ENCODE results near the gene XRCC4. TPM values are rescaled to one million over a fixed set of nuclear protein-coding genes. Genes with fewer than 3 reads are reported as not detected.
A peak's percentile ranks its signal among the peaks of the same experiment; 100 is the strongest.

Gene XRCC4
- total RNA-seq, 2 donors from 2014 or later: 10.6 to 17.3 TPM

DNA sequence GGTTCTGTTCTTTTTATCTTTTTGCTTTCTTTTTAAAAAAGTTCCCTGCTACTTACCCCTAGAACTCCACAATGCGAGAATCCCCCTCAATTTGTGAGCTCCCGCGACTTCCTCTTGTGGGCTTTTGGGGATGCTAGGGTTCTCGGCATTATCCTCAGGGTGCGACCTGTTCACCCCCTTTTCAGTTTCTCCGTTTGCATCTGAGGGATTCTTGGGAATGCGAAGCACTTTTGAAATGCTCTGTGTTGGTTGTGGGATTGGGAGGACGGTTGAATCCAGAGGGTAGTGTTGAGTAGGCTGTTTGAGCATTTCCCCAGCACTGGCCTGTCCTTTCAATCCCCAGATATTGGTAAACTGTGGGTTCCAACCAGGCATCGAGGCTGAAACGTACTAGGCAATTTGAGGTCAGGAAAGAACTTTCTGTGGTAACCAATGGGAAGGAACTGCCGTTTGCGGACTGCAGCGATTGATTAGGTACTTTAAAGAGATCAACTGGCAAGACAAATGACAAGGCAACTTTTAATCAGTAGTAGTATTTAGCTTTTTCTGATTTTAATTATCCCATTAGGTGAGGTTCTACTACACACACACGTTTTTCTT, 415 bp downstream of the XRCC4 start:
- peak overlapping the region; percentile 99 for H3K27ac Mint-ChIP-seq
- TF ChIP-seq, protein P1, sequence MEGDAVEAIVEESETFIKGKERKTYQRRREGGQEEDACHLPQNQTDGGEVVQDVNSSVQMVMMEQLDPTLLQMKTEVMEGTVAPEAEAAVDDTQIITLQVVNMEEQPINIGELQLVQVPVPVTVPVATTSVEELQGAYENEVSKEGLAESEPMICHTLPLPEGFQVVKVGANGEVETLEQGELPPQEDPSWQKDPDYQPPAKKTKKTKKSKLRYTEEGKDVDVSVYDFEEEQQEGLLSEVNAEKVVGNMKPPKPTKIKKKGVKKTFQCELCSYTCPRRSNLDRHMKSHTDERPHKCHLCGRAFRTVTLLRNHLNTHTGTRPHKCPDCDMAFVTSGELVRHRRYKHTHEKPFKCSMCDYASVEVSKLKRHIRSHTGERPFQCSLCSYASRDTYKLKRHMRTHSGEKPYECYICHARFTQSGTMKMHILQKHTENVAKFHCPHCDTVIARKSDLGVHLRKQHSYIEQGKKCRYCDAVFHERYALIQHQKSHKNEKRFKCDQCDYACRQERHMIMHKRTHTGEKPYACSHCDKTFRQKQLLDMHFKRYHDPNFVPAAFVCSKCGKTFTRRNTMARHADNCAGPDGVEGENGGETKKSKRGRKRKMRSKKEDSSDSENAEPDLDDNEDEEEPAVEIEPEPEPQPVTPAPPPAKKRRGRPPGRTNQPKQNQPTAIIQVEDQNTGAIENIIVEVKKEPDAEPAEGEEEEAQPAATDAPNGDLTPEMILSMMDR (conservative IDR thresholded peaks at IDR 0.05): no peak
- peak overlapping the region; percentile 93 for H3K4me3 ChIP-seq (ENCODE audit: low read length)
- H3K36me3 Mint-ChIP-seq (ENCODE audit: low read depth): peaks cover 20% of the 10 kb centered on the region
- peak overlapping the region; percentile 100 for H3K4me3 Mint-ChIP-seq
- DNase-seq: peak; percentile 75
- H3K9ac ChIP-seq (ENCODE audit: extremely low read depth, low read length, poor library complexity, severe bottlenecking): peak overlapping the region; percentile 76
- WGBS, 2 experiments (ENCODE audit: insufficient coverage in 1 of 2, insufficient read length in 1 of 2): 8 to 9% methylated on average over 11 to 14 of the region's 14 CpGs
- H3K27me3 Mint-ChIP-seq (ENCODE audit: insufficient read depth): no peaks in the 10 kb centered on the region
- H3K9me3 ChIP-seq (ENCODE audit: control insufficient read depth, low read length): no peaks in the 10 kb centered on the region
- H3K4me1 ChIP-seq (ENCODE audit: control insufficient read depth, insufficient read depth, low read length): no peaks in the 10 kb centered on the region
- peaks cover 32% of the 10 kb centered on the region for H3K4me1 Mint-ChIP-seq
- H3K27me3 ChIP-seq (ENCODE audit: control insufficient read depth, insufficient read depth, low read length, poor library complexity, severe bottlenecking): no peaks in the 10 kb centered on the region
- no peaks in the 10 kb centered on the region for H3K9me3 Mint-ChIP-seq
- H3K36me3 ChIP-seq (ENCODE audit: control insufficient read depth, insufficient read depth, low read length): peaks cover 19% of the 10 kb centered on the region
- no peak overlapping the region for H3K27ac ChIP-seq (ENCODE audit: low read depth, low read length)

DNA sequence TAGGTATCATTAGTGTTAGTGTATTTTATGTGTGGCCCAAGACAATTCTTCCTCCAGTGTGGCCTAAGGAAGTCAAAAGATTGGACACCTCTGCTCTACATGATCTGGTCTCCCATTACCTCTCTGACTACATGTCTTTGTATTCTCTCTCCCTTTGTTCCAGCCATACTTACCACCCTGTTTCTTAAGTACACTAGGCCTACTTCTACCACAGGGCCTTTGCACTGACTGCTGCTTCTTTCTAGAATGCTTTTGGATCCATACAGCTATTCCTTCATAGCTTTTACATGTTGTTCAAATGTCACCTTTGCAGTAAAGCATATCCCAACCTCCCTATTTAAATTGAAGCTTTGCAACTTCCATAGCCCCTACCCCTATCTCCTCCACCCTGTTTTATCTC, 5.4 kb downstream of the XRCC4 start:
- Histone ChIP-seq H3K9ac (ENCODE audit: extremely low read depth, low read length, poor library complexity, severe bottlenecking) (no peak overlapping the region), H3K27me3 (ENCODE audit: control insufficient read depth, insufficient read depth, low read length, poor library complexity, severe bottlenecking) (no peaks in the 10 kb centered on the region), H3K4me3 (ENCODE audit: low read length) (no peak overlapping the region), H3K36me3 (ENCODE audit: control insufficient read depth, insufficient read depth, low read length) (no peaks in the 10 kb centered on the region), H3K9me3 (ENCODE audit: control insufficient read depth, low read length) (no peaks in the 10 kb centered on the region), H3K27ac (ENCODE audit: low read depth, low read length) (no peak overlapping the region), H3K4me1 (ENCODE audit: control insufficient read depth, insufficient read depth, low read length) (peaks cover 4% of the 10 kb centered on the region)
- DNase-seq: no peak
- Mint-ChIP-seq H3K36me3 (ENCODE audit: low read depth) (no peaks in the 10 kb centered on the region), H3K4me1 (peaks cover 22% of the 10 kb centered on the region), H3K27ac (no peak overlapping the region), H3K27me3 (ENCODE audit: insufficient read depth) (no peaks in the 10 kb centered on the region), H3K9me3 (no peaks in the 10 kb centered on the region), H3K4me3 (no peak overlapping the region)
- TF ChIP-seq, protein P1 (conservative IDR thresholded peaks at IDR 0.05): no peak

DNA sequence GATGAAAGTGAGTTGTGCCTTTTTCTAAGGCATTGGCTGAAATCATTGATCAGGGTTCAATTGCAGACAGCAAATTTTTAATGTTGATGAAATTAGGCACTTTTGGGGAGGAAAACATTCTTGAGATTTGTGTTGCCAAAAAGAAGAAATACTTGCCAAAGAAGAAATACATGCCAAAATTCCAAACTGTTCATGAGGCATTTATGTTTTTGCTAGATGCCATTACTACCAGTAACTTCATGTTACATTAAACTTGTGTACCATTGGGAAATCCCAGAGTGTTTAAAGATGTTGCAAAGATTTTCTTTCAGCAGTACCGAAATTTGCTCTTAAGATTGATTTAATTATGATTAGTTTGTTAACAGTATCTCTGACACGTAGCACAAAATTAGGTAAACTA, 7.0 kb downstream of the XRCC4 start:
- TF ChIP-seq, protein P1 (conservative IDR thresholded peaks at IDR 0.05): no peak
- WGBS, 2 experiments (ENCODE audit: insufficient coverage in 1 of 2, insufficient read length in 1 of 2): 98 to 100% methylated on average over 1 to 2 of the region's 2 CpGs
- Mint-ChIP-seq H3K36me3 (ENCODE audit: low read depth) (no peaks in the 10 kb centered on the region), H3K4me1 (peaks cover 13% of the 10 kb centered on the region), H3K27ac (no peak overlapping the region), H3K9me3 (peaks cover under 1% of the 10 kb centered on the region), H3K27me3 (ENCODE audit: insufficient read depth) (no peaks in the 10 kb centered on the region), H3K4me3 (no peak overlapping the region)
- Histone ChIP-seq H3K36me3 (ENCODE audit: control insufficient read depth, insufficient read depth, low read length) (no peaks in the 10 kb centered on the region), H3K27me3 (ENCODE audit: control insufficient read depth, insufficient read depth, low read length, poor library complexity, severe bottlenecking) (no peaks in the 10 kb centered on the region), H3K9me3 (ENCODE audit: control insufficient read depth, low read length) (peaks cover 3% of the 10 kb centered on the region), H3K27ac (ENCODE audit: low read depth, low read length) (no peak overlapping the region), H3K4me1 (ENCODE audit: control insufficient read depth, insufficient read depth, low read length) (peaks cover 4% of the 10 kb centered on the region), H3K9ac (ENCODE audit: extremely low read depth, low read length, poor library complexity, severe bottlenecking) (no peak overlapping the region), H3K4me3 (ENCODE audit: low read length) (peak overlapping the region; percentile 30)
- no peak for DNase-seq

Data from endodermal cell (in vitro differentiated cells).